Neuronal stem cell (in vitro differentiated cells): ENCODE results near the gene COX8A.

ENCODE experiments used
- DNase-seq: peaks from one replicate; pipeline ENCODE4 v3.0.0-alpha.2; 2013; ENCODE audit warnings: low spot score
- H2AFZ ChIP-seq: one replicate; pipeline ENCODE4 v1.6.1; 2013; ENCODE audit warnings: mild to moderate bottlenecking, low read length, inconsistent platforms
- H2AK5ac ChIP-seq: 2 replicates; pipeline ENCODE4 v1.6.1; 2013; ENCODE audit warnings: low read depth, mild to moderate bottlenecking, inconsistent platforms, low read length, moderate library complexity, mixed read lengths
- H2BK120ac ChIP-seq: 2 replicates; pipeline ENCODE4 v1.6.1; 2013; ENCODE audit warnings: low read depth, mild to moderate bottlenecking, inconsistent platforms, low read length, moderate library complexity, mixed read lengths
- H2BK12ac ChIP-seq: one replicate; pipeline ENCODE4 v1.6.1; 2013; ENCODE audit warnings: low read length, inconsistent platforms
- H2BK15ac ChIP-seq: 2 replicates; pipeline ENCODE4 v1.6.1; 2013; ENCODE audit warnings: mild to moderate bottlenecking, low read length, inconsistent platforms, mixed read lengths
- H2BK5ac ChIP-seq: one replicate; pipeline ENCODE4 v1.6.1; 2013; ENCODE audit warnings: inconsistent platforms, mild to moderate bottlenecking, low read length, moderate library complexity
- H3K14ac ChIP-seq: one replicate; pipeline ENCODE4 v1.6.1; 2013; ENCODE audit warnings: low read length, inconsistent platforms
- H3K18ac ChIP-seq: 2 replicates; pipeline ENCODE4 v1.6.1; 2013; ENCODE audit warnings: low read length, inconsistent platforms
- H3K23ac ChIP-seq: 2 replicates; pipeline ENCODE4 v1.6.1; 2013; ENCODE audit warnings: low read depth, mild to moderate bottlenecking, mixed read lengths, low read length, inconsistent platforms; ENCODE audit not compliant: poor library complexity
- H3K27ac ChIP-seq: replicated peaks from 3 replicates; pipeline ENCODE4 v1.5.1; 2013; ENCODE audit warnings: low read length, inconsistent platforms
- H3K27me3 ChIP-seq, 3 experiments: 2 replicates each; pipeline ENCODE4 v1.6.1; 2013; ENCODE audit warnings: low read length in 3 of 3, mild to moderate bottlenecking in 2 of 3, inconsistent platforms in 1 of 3, low read depth in 1 of 3, mixed read lengths in 1 of 3, moderate library complexity in 1 of 3; ENCODE audit not compliant: control insufficient read depth in 3 of 3, insufficient read depth in 3 of 3
- H3K36me3 ChIP-seq, 2 donors: replicated peaks in 1 of 2; 2 replicates each; pipeline ENCODE4 v1.6.1; 2013; ENCODE audit warnings: low read length in 2 of 2; ENCODE audit not compliant: control insufficient read depth in 2 of 2, insufficient read depth in 2 of 2
- H3K4ac ChIP-seq: 2 replicates; pipeline ENCODE4 v1.6.1; 2013; ENCODE audit warnings: inconsistent platforms, mild to moderate bottlenecking, low read length, moderate library complexity
- H3K4me1 ChIP-seq, 2 donors: 1 replicate in 1 of 2; 2 replicates in 1 of 2; pipeline ENCODE4 v1.6.1; 2013; ENCODE audit warnings: low read length in 2 of 2, low read depth in 1 of 2; ENCODE audit not compliant: control insufficient read depth in 2 of 2, insufficient read depth in 1 of 2
- H3K4me2 ChIP-seq: one replicate; pipeline ENCODE4 v1.6.1; 2013; ENCODE audit warnings: mild to moderate bottlenecking, low read length, inconsistent platforms; ENCODE audit not compliant: insufficient read depth, poor library complexity, severe bottlenecking
- H3K4me3 ChIP-seq, 2 donors: 2 replicates each; pipeline ENCODE4 v1.5.1; 2013; ENCODE audit warnings: low read length in 2 of 2, mild to moderate bottlenecking in 2 of 2, inconsistent platforms in 1 of 2, moderate library complexity in 1 of 2
- H3K79me1 ChIP-seq: one replicate; pipeline ENCODE4 v1.6.1; 2013; ENCODE audit warnings: low read depth, mild to moderate bottlenecking, inconsistent platforms, low read length, moderate library complexity
- H3K9ac ChIP-seq: one replicate; pipeline ENCODE4 v1.6.1; 2013; ENCODE audit warnings: mild to moderate bottlenecking, low read depth, low read length, inconsistent platforms; ENCODE audit not compliant: poor library complexity
- H3K9me3 ChIP-seq, 2 donors: replicated peaks in 1 of 2; 2 replicates each; pipeline versions ENCODE3 to v1.6.1; 2013; ENCODE audit warnings: low read length in 2 of 2, mild to moderate bottlenecking in 2 of 2, inconsistent platforms in 1 of 2, low read depth in 1 of 2, mixed read lengths in 1 of 2, moderate library complexity in 1 of 2; ENCODE audit not compliant: control insufficient read depth in 2 of 2, insufficient read depth in 1 of 2
- H4K8ac ChIP-seq: one replicate; pipeline ENCODE4 v1.6.1; 2013; ENCODE audit warnings: low read depth, mild to moderate bottlenecking, inconsistent platforms, low read length, moderate library complexity
- H4K91ac ChIP-seq: one replicate; pipeline ENCODE4 v1.6.1; 2013; ENCODE audit warnings: low read length, low read depth, mild to moderate bottlenecking, inconsistent platforms; ENCODE audit not compliant: poor library complexity
- WGBS, 2 donors: extraction: QIAGEN DNeasy Blood & Tissue Kit; methylation state at CpG; one replicate each; pipeline ENCODE4 v1.1.7; 2013; ENCODE audit warnings: missing lambda C conversion rate in 2 of 2, mixed read lengths in 1 of 2; ENCODE audit not compliant: insufficient read length in 2 of 2, insufficient replicate concordance in 1 of 2; ENCODE audit errors: extremely low coverage in 2 of 2; 5-methylcytosine and 5-hydroxymethylcytosine counted together

Gene COX8A

DNA sequence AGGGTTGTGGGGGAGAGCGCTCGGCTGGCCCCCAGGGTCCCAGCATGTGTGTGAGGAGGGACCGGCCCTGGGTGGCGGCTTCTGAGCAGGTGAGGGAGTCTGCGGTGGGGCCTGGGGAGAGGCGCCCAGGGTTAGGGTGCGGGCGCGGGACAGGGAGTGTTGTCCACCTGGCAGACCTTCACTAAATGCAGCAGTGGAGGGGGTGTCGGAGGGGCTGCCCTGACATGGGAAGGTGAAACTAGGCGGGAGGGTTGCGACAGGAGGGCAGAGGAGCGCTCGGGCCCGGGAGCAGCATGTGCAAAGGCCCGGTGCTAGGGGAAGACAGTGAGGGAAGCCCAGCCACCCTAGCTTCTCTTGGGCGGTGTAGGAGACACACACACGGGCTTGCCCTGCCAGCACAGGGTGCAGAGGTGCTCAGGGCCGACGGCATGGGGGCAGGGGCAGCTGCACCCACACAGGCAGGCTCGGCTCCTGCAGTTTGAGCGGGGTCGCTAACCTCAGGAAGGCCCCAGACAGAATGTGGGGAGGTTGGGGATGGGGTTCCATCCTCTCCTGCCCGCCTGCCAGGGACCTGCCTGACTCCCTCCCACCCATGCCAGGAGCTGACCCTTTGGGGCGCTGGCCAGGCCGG is 34.0 kb downstream of the COX8A start:
- H3K14ac ChIP-seq = no peak overlapping the region
- peak overlapping the region; percentile 82 for H2AFZ ChIP-seq
- H3K4me3 ChIP-seq = peak overlapping the region in 1 of 2 donors; percentile 30
- peak overlapping the region; percentile 7 for H3K18ac ChIP-seq
- no peak for DNase-seq
- H2BK5ac ChIP-seq = no peak overlapping the region
- no peak overlapping the region for H4K8ac ChIP-seq
- H3K36me3 ChIP-seq = no peaks in the 10 kb centered on the region
- no peak overlapping the region for H2BK120ac ChIP-seq
- H3K9ac ChIP-seq = no peak overlapping the region
- no peak overlapping the region for H3K4me2 ChIP-seq
- no peak overlapping the region for H3K27ac ChIP-seq
- peaks cover 12 to 13% of the 10 kb centered on the region in 2 donors for H3K4me1 ChIP-seq
- H3K4ac ChIP-seq = no peak overlapping the region
- peak overlapping the region; percentile 93 for H2AK5ac ChIP-seq
- H3K79me1 ChIP-seq = peaks cover 5% of the 10 kb centered on the region
- peaks cover 0 to 49% (median 0%) of the 10 kb centered on the region in 3 experiments for H3K27me3 ChIP-seq
- peaks cover 0 to 3% of the 10 kb centered on the region in 2 donors for H3K9me3 ChIP-seq
- WGBS, 2 donors = no CpG with 5 or more reads among the region's 26 CpGs
- no peak overlapping the region for H4K91ac ChIP-seq
- H2BK12ac ChIP-seq = peak overlapping the region; percentile 66
- peak overlapping the region; percentile 63 for H2BK15ac ChIP-seq
- H3K23ac ChIP-seq = peak overlapping the region; percentile 85

GRCh38 chr11:64008914-64009633 is 34.7 kb downstream of the COX8A start:
- peak overlapping the region; percentile 9 for H3K9ac ChIP-seq
- peaks cover 0 to 49% (median 0%) of the 10 kb centered on the region in 3 experiments for H3K27me3 ChIP-seq
- H2AFZ ChIP-seq = no peak overlapping the region
- no peak overlapping the region for H3K14ac ChIP-seq
- no peak overlapping the region for H2BK120ac ChIP-seq
- no peak overlapping the region for H3K4me3 ChIP-seq
- H3K36me3 ChIP-seq = no peaks in the 10 kb centered on the region
- no peak overlapping the region for H3K18ac ChIP-seq
- peaks cover 5% of the 10 kb centered on the region for H3K79me1 ChIP-seq
- no peak overlapping the region for H2BK15ac ChIP-seq
- H2BK12ac ChIP-seq = no peak overlapping the region
- peaks cover 0 to 3% of the 10 kb centered on the region in 2 donors for H3K9me3 ChIP-seq
- WGBS, 2 donors = no CpG with 5 or more reads among the region's 18 CpGs
- peak overlapping the region; percentile 93 for H2AK5ac ChIP-seq
- H3K4me2 ChIP-seq = no peak overlapping the region
- H4K8ac ChIP-seq = no peak overlapping the region
- H3K23ac ChIP-seq = peak overlapping the region; percentile 85
- no peak overlapping the region for H3K4ac ChIP-seq
- no peak for DNase-seq
- no peak overlapping the region for H3K27ac ChIP-seq
- no peak overlapping the region for H4K91ac ChIP-seq
- no peak overlapping the region for H2BK5ac ChIP-seq
- H3K4me1 ChIP-seq = peaks cover 12 to 13% of the 10 kb centered on the region in 2 donors

GRCh38 chr11:64009710-64010109 is 35.3 kb downstream of the COX8A start:
- no peak overlapping the region for H3K4ac ChIP-seq
- no peak overlapping the region for H2BK5ac ChIP-seq
- WGBS, 2 donors = no CpG with 5 or more reads among the region's 8 CpGs
- H3K14ac ChIP-seq = no peak overlapping the region
- no peak overlapping the region for H2BK12ac ChIP-seq
- H2BK120ac ChIP-seq = no peak overlapping the region
- H3K4me2 ChIP-seq = no peak overlapping the region
- H4K8ac ChIP-seq = no peak overlapping the region
- H3K18ac ChIP-seq = no peak overlapping the region
- H3K4me3 ChIP-seq = no peak overlapping the region
- H3K27ac ChIP-seq = no peak overlapping the region
- no peaks in the 10 kb centered on the region for H3K36me3 ChIP-seq
- H3K9me3 ChIP-seq = peaks cover 0 to 3% of the 10 kb centered on the region in 2 donors
- no peak for DNase-seq
- H3K9ac ChIP-seq = no peak overlapping the region
- peaks cover 15 to 19% of the 10 kb centered on the region in 2 donors for H3K4me1 ChIP-seq
- H2AK5ac ChIP-seq = no peak overlapping the region
- peaks cover 5% of the 10 kb centered on the region for H3K79me1 ChIP-seq
- no peak overlapping the region for H3K23ac ChIP-seq
- no peak overlapping the region for H2AFZ ChIP-seq
- H4K91ac ChIP-seq = no peak overlapping the region
- peaks cover 0 to 48% (median 3%) of the 10 kb centered on the region in 3 experiments for H3K27me3 ChIP-seq
- no peak overlapping the region for H2BK15ac ChIP-seq

GRCh38 chr11:64010783-64011182 is 36.4 kb downstream of the COX8A start:
- Histone ChIP-seq H3K4me3 (no peak overlapping the region), H2BK5ac (no peak overlapping the region), H2AK5ac (no peak overlapping the region), H4K8ac (no peak overlapping the region), H3K27me3 (peaks cover 0 to 41% (median 8%) of the 10 kb centered on the region in 3 experiments), H3K4me2 (no peak overlapping the region), H3K9me3 (peaks cover 0 to 3% of the 10 kb centered on the region in 2 donors), H2AFZ (no peak overlapping the region), H3K4me1 (peaks cover 18 to 25% of the 10 kb centered on the region in 2 donors), H2BK15ac (no peak overlapping the region), H3K27ac (no peak overlapping the region), H4K91ac (no peak overlapping the region), H3K14ac (no peak overlapping the region), H3K18ac (no peak overlapping the region), H2BK12ac (no peak overlapping the region), H3K4ac (no peak overlapping the region), H3K23ac (no peak overlapping the region), H3K9ac (no peak overlapping the region), H3K36me3 (no peaks in the 10 kb centered on the region), H2BK120ac (no peak overlapping the region), H3K79me1 (peaks cover 3% of the 10 kb centered on the region)
- WGBS, 2 donors = no CpG with 5 or more reads among the region's 2 CpGs
- DNase-seq = no peak
